Measurements from ENCODE around the gene CMTM8. TPM values are rescaled to one million over a fixed set of nuclear protein-coding genes. Genes with fewer than 3 reads are reported as not detected.

CMTM8 gene
- total and polyA plus RNA-seq, 2 of the 8 experiments (the other 6 are each of a cell fraction or from before 2014, with no cell fraction given): 10.5 to 22.4 TPM

GRCh38 chr3:32256206-32256605, 17.7 kb downstream of the CMTM8 start (continued):
- TF ChIP-seq SAP30 (IDR thresholded peaks at IDR 0.05; ENCODE audit: insufficient read depth, insufficient replicate concordance, low read length) (no peak), PHF8 (conservative IDR thresholded peaks at IDR 0.05; ENCODE audit: low read depth, low read length) (no peak), SIX5 (IDR thresholded peaks at IDR 0.05; ENCODE audit: low read depth, low read length) (no peak), SP1 (IDR thresholded peaks at IDR 0.05; ENCODE audit: low read depth, low read length) (no peak), BACH1 (IDR thresholded peaks at IDR 0.05; ENCODE audit: low read length) (no peak)
